Stimulated activated CD8-positive, alpha-beta memory T cell treated with anti-CD3 and anti-CD28 coated beads, Interleukin-2, amount 100 ng/mL, for 48 hours (primary cell): ENCODE data around the gene CAP2.
"Not testable (repeated sequence)": the region's sequence is repeated elsewhere in the genome, so short reads cannot be mapped to it uniquely, and the experiment has no call there.

Experiments used
- DNase-seq, 2 donors: peaks; one replicate each; pipeline ENCODE4 v3.0.0-alpha.2; 2020; ENCODE audit warnings: low read depth in 2 of 2

CAP2 gene

GRCh38 chr6:17439243-17439993 is 46.0 kb downstream of the CAP2 start:
- DNase-seq = no peak

GRCh38 chr6:17440811-17441210 is 47.4 kb downstream of the CAP2 start:
- DNase-seq = not testable (repeated sequence)

DNA sequence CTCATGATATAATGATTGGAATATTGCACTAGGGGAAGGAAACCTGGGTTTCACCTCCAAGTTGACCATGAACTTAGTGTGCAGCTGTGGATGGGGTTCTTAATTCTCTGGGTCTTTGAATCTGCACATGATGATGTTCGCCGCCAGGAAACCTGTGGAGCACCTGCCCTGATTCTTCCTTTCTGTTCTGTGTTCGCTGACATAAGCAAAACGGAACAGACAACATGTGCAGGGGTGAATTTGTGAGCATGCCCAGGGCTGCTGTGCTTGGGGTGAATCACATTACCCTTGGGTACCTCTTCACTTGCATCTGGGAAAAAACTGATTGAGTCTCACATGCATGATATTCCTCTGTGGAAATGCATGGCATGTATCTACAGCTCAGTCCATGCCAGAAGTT is 48.8 kb downstream of the CAP2 start:
- DNase-seq = no peak

DNA sequence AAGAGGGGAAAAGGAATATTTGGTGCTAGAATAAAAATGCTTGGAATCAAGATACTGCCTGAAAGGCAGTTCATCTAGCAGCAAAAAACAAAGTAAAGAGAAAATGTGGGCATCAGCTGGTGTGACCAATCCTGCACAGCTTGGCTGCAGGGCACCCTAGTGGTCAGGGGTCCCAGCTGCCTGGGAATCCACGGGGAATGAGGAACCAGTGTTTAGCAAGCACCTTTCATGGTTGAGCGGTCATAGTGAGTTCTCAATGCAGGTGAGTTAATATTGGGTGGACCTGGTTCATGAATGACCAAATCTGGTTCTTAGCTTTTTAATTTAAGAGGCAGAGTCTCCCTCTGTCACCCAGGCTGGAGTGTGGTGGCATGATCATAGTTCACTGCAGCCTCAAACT is 53.3 kb downstream of the CAP2 start:
- DNase-seq = no peak

DNA sequence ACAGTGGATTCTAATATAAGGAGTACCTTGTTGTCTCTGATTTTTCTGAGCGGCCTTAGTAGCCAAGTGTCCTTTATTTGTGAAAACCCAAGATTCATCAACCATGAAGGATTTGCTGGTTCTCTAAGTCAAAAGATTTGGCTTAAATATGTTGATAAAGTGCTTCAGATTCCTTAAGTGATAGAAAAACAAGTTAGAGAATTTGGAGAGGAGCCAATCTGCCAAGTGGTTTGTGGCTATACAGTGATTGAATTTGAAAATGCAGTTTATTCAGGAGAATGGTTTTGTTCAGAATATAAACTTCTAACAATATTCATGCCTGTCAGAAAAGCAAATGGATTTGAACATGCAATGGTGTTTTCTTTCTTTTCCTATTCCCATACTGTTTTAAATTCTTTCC is 54.8 kb downstream of the CAP2 start:
- no peak for DNase-seq

DNA sequence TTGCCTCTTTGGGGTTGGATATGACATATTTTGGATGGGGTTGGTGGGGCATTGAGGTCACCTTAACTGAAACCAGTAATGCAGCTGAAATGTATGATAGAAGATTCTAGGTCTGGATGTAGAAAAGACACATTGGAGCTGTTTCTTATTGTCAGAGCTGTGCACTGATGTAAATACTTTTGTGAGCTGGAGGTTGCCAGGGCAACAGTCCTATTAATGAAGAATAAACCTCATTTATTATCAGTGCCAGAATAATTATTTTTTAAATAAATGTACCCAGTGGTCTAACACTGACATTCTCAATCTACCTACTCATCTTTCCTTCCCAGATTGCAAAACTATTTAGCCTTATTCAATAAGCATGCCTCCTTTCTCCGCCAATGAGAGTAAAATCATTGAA is 57.0 kb downstream of the CAP2 start:
- no peak for DNase-seq

- no peak for DNase-seq
Measured at GRCh38 chr6:17450832-17451231, 57.4 kb downstream of the CAP2 start.

DNA sequence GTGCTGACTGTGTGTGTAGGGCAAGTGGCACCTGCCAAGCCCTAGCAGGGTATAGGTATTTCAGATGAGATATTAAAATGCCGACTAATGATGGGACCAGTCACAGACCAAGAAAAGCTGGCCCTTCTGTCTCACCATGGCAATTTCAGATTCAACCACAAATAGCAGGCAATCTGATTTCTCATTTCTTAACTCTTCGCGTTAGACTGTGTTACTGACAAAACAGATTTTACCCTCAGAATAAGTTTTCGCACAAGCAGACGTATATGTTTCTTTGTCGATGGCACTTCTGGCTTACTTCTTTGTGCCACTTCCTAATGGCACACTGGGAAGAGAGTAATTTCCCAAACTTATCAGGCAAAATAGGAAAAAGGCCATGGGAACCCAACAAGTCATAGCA is 58.7 kb downstream of the CAP2 start:
- DNase-seq = no peak

- no peak for DNase-seq
Measured at GRCh38 chr6:17454316-17455005, 61.1 kb downstream of the CAP2 start.

DNA sequence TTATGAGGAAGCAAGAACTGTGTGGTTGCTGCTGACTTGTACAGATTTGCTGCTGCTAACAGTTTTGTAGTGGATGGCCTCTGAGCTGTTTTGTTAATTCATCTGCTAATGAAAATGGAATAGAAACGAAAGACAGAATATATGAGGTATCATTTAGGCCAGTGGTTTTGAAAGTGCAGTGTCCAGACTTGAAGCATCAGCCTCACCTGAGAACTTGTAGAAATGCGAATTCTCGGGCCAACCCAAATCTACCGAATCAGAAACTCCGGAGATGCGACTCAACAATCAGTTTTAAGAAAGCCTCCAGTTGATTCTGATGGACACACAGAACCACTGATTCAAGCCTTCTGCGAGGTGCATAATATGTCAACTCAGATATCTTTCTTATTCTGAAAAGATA is 62.5 kb downstream of the CAP2 start:
- no peak for DNase-seq

GRCh38 chr6:17456711-17457110 is 63.3 kb downstream of the CAP2 start:
- no peak for DNase-seq

DNA sequence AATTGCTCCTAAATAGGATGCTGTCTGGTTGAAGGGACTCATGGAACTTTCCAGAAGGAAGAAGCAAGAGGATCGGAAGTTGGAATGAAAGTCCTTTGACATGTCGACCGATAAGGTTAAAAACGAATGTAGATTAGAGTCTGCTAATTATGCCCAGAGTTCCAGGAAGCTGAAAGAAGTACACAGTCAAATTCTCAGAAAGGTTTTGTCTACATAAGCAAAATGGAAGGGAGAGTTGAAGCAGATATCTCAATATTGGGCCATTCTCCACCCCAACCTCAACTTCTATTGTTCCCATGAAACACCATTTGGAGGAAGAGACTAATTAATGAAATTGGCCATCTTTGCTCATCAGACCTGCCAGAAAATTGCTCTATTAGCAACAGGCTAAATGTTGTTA is 64.0 kb downstream of the CAP2 start:
- DNase-seq = no peak

- DNase-seq = no peak
Measured at GRCh38 chr6:17457956-17458355, 64.6 kb downstream of the CAP2 start.

DNA sequence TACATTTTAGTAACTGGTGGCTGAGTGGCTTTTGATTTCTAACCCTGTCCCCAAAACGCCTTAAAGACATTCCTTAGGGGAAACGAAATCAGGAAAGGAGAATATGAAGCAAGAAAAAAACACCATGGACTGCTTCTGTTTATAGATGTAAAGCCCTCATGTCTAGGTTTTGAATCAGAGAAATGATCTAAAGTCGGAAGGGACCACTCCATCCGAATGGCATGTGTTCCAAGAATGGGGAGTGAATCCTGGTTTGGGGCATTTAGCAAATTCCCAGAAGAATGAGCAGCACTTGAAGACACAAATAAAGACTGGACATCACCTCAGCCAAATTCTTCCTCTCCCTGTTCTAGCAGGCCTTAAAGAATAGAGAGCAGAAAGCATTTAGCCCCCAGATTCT is 65.6 kb downstream of the CAP2 start:
- no peak for DNase-seq

DNA sequence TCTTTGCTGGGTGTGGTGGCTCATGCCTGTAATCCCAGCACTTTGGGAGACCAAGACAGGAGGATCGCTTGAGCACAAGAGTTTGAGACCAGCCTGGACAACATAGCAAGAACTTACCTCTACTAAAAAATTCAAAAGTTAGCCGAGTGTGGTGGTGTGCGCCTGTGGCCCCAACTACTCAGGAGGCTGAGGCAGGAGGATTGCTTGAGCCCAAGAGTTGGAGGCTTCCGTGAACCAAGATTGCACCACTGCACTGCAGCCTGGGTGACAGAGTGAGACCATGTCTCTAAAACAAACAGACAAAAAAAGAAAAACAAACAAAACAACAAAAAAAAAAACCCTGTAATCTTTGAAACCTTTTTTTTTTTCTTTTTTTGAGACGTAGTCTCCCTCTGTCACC is 67.5 kb downstream of the CAP2 start:
- DNase-seq = no peak

DNA sequence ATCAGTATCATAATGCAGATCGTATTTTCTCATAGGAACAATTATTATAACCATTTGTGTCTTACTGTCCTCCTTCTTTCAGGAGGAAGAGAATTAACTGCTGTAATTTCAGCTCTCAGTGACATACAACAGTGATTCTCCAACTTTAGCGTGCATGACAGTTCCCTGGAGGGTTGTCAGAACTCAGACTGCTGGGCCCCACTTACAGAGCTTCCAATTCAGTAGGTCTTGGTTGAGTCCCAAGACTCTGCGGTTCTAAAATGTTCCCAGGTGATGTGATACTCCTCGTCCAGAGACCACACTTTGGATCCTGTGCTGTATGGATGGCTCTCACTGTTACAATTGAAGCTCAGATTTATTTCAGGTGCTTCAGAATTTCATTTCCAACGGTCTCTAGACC is 72.8 kb downstream of the CAP2 start:
- DNase-seq = no peak

- no peak for DNase-seq
Measured at GRCh38 chr6:17466707-17467106, 73.3 kb downstream of the CAP2 start.

GRCh38 chr6:17469006-17469832 is 75.8 kb downstream of the CAP2 start:
- no peak for DNase-seq

- no peak for DNase-seq
Measured at GRCh38 chr6:17470202-17470937, 77.0 kb downstream of the CAP2 start.

GRCh38 chr6:17470938-17471327 is 77.5 kb downstream of the CAP2 start:
- DNase-seq = no peak

- DNase-seq = no peak
Measured at GRCh38 chr6:17472653-17473183, 79.3 kb downstream of the CAP2 start.

DNA sequence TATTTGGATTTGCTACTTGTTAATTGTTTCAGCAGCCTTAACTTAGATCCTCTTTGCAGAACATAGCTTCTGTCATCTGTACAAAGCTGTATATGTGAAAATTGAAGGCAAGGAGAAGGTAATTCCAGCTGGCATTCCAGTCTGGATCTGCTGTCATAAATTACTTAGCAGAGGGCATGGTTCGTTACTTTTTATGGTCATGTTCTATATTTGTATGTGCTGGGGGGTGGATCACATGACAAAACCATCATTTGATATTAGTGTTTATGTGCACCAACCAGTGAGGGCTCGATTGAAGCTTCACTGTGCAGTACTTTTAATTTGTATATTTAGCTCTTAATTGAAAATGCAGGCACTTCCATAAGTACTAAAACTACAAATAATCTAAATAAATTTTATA is 80.2 kb downstream of the CAP2 start:
- no peak for DNase-seq
